CD4-positive, alpha-beta T cell treated with Interleukin-21 for 1 hour (primary cell): ENCODE data around the gene KCNIP1.

ENCODE experiments used
- DNase-seq: peaks from one replicate; pipeline ENCODE4 v3.0.0-alpha.2; 2020

KCNIP1 gene

GRCh38 chr5:170571281-170571731, 67.5 kb downstream of the KCNIP1 start:
- no peak for DNase-seq

DNA sequence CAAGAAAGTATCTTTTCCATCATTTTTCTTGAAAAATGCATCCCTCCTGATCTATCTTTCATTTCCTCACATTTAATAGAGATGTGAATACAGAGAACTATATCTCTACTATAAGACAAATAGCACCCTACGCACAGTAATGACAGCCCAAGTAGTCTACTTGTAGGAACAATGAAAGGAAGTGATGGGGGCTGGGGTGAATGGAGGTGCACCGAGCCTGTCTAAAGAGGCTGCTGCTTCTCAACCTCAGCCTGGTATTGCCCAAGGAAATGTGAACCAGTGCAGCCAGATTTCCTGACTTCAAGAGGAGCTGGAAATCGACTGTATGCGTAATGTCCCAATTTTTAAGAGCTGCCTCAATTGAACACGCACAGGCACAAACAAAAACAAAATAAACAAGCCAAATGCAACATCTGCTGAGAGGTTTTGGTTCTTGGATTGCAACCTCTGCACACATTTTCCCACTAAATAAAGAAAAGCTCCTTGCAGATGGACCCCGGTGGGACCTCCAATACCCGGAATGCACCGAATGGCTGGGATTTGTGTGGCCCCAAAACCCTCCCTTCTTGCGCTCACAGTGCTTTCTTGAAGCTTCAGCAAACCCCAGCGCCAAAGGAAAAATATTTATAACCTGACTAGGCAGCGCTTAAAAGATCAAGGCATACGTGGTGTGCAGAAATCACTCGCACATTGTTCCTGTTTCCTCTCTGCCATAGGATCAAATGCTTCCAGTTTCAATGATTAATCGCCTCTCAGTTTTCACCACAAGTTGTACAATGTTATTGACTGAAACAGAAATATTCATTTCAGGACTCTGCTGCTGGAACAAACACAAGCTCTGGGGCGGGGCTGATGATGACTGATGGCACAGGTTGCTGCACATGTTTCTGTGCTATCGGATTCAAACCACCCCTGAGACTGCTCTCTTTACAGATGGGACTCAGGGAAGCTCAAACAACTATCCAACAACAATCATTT, 68.3 kb downstream of the KCNIP1 start:
- DNase-seq, result no peak

DNA sequence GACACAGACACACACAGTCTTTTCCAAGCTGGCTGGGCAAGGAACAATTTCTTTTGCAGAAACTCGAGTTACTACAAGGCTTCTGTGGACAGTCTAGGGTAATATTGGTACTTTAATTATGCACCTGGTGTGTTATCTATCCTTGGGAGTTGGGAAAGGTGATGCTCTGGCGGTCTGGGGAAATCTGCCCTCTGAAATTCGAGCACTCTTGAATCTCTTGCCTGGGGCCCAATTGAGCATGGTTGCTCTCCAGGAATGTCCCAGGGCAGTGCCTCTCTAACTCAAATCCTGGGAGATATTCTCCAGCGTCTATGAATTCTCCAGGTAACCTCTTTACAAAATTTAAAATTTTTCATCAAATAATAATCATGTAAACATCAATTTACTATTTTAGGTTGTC, 69.3 kb downstream of the KCNIP1 start:
- DNase-seq, result no peak

GRCh38 chr5:170573660-170574059, 69.8 kb downstream of the KCNIP1 start:
- no peak for DNase-seq

DNA sequence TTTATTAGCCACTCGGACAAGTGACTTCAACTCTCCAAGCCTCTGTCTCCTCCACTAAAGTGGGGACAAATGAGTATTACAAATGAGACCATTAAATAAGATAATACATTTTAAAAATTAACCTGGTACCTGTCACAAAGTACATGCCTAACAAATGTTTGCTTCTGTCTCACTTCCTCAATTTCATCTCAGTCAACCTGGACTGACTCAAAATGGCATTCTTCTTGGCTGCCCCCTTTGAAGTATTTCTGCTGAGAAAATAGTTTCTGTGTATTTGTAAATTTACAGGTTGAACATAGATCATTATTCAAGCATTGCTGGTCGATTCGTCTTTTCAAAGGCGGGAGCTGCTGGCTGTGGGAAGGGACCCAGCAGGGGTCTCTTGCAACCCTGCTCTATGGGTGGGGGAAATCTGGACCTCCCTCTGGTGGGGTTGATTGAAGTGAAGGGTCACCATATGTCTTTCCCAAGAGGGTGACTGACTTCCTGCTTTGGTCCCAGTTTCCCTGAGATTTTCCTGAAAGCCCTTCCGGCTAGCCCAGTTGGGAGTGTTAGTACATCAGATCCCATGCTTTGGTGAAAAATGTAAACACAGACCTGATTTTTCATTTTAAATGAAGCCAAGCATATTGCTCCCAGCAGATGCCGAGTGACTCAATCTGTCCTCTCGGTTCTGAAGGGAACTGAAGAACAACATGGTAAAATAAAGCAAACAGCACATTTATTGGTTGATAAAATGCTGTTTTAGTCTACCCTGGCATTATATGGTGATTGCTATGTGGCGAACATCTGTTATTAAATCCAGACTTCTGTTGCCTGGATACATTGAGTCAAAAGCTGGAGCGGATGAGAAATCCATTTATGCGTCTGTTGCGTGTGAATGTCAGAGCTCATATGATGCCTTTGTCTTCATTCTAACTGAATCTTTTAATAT, 73.0 kb downstream of the KCNIP1 start:
- no peak for DNase-seq

DNA sequence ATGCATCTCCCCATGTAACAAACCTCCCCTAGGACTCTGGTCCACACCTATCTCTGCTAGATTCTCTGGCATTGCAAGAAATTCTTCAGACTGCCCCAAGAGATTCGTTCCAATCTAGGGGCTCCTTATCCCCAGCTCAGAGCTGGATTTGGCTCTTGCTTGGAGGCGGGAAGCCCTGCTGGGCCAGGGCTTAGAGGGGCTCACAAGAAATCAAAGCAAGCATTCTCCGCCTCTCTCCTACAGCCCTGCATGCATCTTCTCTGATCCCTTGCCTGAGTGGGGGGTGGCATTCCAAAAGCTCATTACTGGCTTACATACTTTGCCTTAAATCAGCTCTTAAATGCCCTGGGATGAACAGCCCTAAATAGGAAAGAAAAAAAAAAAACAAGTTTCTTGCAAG, 75.8 kb downstream of the KCNIP1 start:
- no peak for DNase-seq

GRCh38 chr5:170581211-170581610, 77.4 kb downstream of the KCNIP1 start:
- no peak for DNase-seq

DNA sequence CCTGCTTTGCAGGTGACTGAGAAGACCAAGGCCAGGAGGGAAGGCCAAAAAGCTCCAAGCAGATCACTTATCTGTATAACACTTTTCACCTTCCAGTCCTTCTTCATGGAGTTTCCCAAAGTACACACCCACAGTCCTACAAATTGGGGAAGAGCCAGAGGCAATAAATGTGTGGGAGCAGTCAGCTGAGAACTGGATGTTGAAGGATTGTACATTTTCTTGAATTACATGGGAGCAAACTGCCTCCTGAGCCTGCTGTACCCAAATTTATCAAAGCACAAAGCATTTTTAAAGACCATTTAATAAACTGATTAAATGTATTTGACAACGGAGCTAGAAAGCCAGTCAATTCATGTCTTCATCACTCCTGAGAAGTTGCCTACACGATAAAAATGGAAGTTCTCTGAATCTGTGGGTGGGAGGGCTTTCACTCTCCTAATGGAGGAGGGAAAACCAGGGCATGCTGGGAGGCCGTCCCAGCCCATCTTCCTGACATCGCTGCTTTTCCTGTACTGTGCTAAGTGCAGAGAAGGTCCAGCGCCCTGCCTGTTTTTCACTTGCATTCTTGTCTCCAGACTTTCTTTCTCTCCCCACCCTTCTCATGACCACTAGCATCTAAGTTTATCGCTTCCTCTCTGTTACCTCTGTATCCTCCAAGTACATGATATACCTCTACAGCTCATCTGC, 79.0 kb downstream of the KCNIP1 start:
- DNase-seq, result no peak

DNA sequence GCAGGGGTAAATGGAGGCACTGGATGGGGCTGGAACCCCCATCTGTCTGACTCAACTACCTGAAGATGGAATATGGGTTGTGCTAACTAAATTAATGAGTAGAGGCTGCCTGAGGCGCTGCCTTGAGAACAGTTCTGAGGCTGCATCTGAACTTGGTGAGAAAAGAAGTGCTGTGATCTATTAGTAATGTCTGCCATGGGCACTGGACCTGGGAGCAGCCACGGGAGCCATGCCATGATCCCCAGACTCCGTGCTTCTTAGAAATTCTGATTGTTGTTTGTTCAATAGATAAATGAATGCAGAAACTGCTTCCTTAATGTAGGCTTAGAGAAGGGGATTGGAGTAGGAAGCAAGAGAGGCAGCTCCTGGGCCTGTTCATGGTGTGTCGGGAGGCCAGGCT, 80.2 kb downstream of the KCNIP1 start:
- DNase-seq, result no peak

DNA sequence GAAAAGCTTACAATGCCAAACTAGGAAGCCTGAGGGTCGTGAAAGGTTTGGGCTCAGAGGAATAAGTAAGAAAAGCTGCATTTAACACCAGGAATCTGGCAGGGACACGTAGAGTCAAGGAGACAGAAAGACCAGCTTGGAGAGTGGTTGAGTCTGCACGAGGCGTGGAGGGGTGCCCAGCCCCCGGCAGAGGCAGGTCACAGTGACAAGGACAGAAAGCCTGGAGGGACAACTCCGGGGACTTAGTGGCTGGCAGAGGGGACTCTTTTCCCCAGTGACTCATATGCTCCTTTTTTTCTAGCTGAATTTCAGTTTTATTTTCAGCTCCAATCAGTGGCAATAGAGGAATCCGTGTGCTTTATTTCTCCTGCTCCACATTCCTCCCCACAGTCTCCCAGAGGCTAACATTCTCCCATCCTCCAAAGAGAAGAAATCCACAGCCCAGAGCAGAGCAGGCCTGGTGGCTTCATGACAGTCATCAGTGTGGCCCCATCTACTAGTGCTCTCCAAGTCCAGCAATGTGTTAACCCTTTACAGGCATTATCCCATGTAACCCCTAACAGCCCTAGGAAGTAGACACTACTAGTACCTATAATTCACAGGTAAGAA, 80.7 kb downstream of the KCNIP1 start:
- no peak for DNase-seq

DNA sequence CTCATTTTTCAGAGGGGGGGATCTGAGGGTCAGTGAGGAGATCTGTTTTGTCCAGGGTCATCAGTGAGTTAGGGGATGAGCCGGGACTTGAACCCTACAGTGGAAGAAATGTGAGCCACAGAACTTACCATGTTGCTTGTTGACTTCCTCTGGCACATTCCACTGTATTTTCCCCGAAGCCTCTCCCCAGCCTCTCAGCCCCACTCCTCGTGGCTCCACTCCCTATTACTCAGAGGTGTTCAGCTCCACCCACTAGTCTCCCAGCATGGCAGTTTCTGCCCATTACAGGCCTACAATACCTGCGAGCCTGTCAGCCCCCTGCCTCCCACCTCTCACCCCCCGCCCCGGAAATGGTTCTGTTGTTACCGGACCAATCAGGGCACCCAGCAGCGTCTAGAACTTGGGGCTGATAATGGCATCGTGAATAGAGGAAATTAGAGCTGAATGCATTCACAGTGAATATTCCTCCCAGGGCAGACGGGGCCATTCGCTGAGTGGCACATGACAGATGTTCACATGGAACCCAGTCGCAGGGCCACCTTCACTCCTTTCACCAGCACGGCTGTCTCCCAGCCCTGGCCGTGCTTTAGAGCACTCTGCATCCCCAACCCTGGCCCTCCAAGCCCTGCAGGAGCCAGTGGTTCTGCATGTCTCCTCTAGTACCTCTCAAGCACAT, 81.6 kb downstream of the KCNIP1 start:
- no peak for DNase-seq

- DNase-seq, result no peak
These were observed 84.0 kb downstream of the KCNIP1 start for GRCh38 chr5:170587808-170588207.

DNA sequence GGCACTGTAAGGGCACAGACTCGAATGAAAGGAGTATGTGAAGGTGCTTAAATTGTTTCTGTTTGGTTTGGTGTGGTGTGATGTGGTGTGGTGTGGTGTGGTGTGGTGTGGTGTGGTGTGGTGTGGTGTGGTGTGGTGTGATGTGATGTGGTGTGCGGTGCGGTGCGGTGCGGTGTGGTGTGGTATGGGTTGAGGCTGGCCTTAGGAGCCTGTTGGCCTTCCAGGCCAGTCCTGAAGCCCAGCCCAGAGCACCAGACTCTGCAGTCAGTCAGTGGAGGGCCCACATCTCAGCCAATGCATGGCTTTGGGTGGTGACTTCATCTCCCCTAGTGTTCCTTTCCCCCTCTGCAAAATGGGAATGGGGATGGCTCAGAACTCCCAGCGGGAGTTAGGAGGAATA, 85.8 kb downstream of the KCNIP1 start:
- DNase-seq, result no peak

- DNase-seq, result no peak
These were observed 86.7 kb downstream of the KCNIP1 start for GRCh38 chr5:170590566-170590965.

GRCh38 chr5:170591054-170591453, 87.2 kb downstream of the KCNIP1 start:
- no peak for DNase-seq

DNA sequence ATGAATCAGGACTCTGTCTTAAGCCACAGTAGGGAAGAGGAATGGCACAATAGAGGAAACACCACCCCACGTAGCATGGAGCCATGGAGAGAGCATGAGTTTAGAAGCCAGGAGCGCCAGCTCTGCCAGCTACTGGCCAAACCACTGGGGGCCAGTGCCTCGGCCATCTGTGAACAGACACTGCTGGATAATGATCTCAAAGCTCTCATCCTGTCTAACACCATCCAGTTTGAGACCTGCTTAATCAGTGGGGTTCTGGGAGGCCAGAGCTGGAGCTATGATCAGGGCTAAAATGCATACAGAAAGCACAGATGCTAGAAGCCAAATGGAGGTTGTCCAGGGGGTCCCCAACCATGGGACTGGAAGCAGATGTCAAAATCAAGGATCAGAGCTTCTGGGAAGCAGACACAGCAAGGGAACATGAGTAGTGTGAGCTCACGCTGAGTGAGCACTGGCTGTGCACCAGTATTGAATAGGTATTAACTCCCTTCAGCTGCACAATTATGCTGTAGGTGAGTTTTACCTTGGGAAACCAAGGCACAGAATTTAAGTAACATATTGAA, 92.7 kb downstream of the KCNIP1 start:
- DNase-seq, result no peak

- DNase-seq, result no peak
These were observed 93.4 kb downstream of the KCNIP1 start for GRCh38 chr5:170597109-170597751.

DNA sequence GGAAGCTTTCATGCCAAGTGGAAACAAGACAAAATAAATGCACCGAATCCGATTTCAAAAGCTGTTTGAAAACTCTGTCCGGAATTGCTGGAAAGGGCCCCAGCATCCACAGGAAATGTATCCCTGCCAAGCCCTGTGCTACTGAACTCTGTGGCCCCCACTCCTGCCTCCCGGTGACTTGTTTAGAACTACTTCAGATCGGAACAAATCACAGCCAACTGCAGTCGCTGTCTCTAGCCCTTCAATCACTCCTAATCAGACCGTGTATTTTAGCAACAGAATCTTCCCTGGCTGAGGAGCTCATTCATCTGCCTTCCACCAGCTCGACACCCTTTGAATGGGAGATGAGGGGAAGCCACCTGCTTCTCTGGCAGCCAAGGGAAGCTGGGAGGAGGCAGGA, 94.1 kb downstream of the KCNIP1 start:
- DNase-seq, result no peak

DNA sequence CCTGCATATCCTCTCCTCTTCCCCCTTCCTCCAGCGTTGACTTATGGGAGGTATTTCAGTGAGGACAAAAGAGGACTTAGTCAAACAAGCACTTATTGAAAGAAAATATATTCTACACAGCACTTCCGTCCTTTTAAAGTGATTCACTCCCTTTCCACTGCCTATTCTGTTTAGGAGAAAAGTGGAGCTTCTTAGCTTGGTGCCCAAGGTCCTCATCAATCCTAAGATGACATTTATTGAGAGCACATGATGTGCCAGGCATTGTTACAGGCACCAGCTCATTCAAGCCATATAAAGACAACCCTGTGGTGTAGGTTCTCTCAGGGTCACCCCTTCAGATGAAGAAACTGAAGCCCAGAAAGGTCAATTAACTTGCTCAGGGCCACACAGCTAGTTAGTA, 95.9 kb downstream of the KCNIP1 start:
- DNase-seq, result no peak

DNA sequence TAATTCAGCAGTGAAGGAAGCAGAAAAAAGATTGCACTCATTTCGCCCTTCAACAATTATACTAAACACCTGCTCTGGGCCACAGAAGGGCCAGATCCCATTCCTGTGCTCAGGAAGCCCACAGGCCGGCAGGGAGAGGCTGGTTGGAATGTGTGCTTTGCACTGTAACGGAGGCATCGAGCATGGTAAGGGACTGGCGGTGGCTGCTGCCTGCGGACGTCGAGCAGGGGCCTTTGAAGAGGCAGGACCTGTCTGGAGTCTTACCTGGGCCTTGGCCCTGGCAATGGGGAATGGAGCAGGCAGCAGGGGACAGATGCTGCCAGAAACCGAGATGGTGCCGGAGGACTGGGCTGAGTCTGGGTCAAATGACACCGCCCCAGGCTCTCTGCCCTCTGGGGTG, 97.8 kb downstream of the KCNIP1 start:
- DNase-seq, result no peak

DNA sequence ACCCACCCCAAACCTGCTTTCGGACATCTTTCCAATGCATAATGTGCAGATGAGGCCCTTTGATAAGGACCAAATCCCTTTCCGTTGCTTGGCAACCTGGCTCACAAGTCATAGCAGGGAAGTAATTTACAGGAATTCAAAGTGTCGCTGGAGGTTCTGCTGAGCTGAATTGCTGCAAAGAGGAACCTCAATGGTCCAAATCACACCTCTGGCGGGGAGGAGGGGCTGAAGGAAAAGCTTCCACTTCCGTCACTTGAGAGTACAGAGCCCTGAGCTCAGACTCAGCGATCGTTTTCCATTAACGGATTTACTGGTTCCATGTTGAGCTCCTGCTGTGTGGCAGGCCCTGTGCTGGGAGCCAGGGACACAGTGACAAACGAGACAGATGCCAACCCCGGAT, 99.3 kb downstream of the KCNIP1 start:
- no peak for DNase-seq
